ENCODE measurements around the gene INPP5A.

Gene INPP5A

GRCh38 chr10:132808383-132809231 is 271.0 kb downstream of the INPP5A start:
- in situ Hi-C loops (cut with MboI; ENCODE audit: low sequenced_read_pairs, unreplicated experiment), result no loop called here
- no peak for TF ChIP-seq CTCF (IDR thresholded peaks at IDR 0.05; ENCODE audit: borderline replicate concordance, control extremely low read depth, extremely low read depth, insufficient read depth, missing control alignments)
- DNase-seq (ENCODE audit: low spot score), result no peak

GRCh38 chr10:132809232-132810140 is 271.9 kb downstream of the INPP5A start:
- TF ChIP-seq CTCF (IDR thresholded peaks at IDR 0.05; ENCODE audit: borderline replicate concordance, control extremely low read depth, extremely low read depth, insufficient read depth, missing control alignments), result no peak
- in situ Hi-C loops (cut with MboI; ENCODE audit: low sequenced_read_pairs, unreplicated experiment), result no loop called here
- no peak for DNase-seq (ENCODE audit: low spot score)

- in situ Hi-C loops (cut with MboI; ENCODE audit: low sequenced_read_pairs, unreplicated experiment), result no loop called here
- DNase-seq (ENCODE audit: low spot score), result no peak
- TF ChIP-seq CTCF (IDR thresholded peaks at IDR 0.05; ENCODE audit: borderline replicate concordance, control extremely low read depth, extremely low read depth, insufficient read depth, missing control alignments), result no peak
Observed at GRCh38 chr10:132810141-132810806, 272.7 kb downstream of the INPP5A start.

DNA sequence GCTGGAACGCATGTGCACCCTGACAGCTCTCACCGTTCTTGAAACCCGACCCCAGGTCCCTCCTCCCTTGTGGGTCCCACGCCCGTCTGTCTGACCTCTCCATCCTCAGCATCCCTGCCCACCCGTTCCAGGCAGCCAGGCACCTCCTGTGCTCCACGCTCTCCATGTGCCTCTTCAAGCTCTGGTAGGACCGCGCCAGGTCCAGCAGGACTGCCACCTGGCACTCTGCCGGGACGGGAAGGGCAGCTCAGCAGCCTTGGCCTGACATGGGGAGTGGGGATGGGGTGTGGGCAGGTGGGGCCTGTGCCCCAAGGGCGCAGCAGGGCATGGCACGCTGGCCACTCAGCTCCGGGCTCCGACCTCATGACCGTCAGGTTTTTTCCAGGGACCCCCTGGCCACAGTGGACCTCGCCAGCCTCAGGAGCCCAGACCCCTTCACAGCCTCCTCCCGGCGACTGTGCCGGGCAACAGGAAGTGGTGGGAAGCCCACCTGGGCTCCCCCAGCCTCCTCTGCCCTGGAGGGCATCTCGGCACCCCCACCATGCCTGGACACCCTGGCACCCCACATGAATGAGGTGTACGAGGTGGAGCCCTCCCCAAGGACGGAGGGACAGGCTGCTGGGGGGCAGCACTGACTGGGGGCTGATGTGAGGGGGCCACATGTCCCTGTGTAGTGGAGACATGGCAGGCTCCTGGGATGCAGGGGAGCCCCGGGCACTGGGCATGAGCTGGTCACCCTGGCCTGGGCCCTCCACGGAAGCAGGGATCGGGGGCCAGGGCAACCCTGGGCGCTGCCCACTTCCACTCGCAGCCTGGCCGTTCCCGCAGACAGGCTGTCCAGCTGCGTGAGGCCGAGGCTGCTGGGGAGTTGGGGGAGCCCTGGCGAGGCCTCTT is 273.5 kb downstream of the INPP5A start:
- TF ChIP-seq CTCF (IDR thresholded peaks at IDR 0.05; ENCODE audit: borderline replicate concordance, control extremely low read depth, extremely low read depth, insufficient read depth, missing control alignments), result no peak
- no peak for DNase-seq (ENCODE audit: low spot score)
- in situ Hi-C loops (cut with MboI; ENCODE audit: low sequenced_read_pairs, unreplicated experiment), result no loop called here

GRCh38 chr10:132811891-132812481 is 274.4 kb downstream of the INPP5A start:
- no peak for DNase-seq (ENCODE audit: low spot score)
- TF ChIP-seq CTCF (IDR thresholded peaks at IDR 0.05; ENCODE audit: borderline replicate concordance, control extremely low read depth, extremely low read depth, insufficient read depth, missing control alignments), result no peak
- in situ Hi-C loops (cut with MboI; ENCODE audit: low sequenced_read_pairs, unreplicated experiment), result no loop called here

Data from GM13976 (cell line).